Measurements from ENCODE around the gene FTO.

FTO gene

DNA sequence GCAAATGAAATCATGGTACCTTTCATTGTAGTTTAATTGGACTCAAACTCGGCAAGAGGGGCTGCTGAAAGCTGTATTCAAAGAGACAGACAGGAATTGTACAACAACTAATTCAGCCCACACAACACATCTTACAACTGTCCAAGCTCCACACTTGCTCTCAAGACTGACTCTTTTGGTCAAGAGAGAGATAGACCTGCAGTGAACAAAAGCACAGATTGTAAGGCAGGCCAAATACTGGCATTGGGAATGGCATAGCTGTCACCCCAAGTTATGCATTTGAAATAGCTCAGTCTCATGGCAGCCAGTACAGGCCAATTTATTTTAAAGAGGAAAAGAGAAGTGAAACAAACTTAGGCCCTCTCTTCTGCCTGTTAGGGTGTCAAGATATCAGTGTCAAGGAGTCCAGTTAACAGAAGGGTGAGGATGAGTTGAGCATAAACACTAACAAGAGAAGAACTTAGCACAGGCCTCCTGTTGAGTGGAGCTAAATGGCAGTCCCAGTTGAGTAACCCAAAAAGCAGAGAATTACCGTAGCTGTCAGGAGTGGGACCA, 366.9 kb downstream of the FTO start:
- DNase-seq (ENCODE audit: low read depth, low spot score), result no peak
- H3K4me3 ChIP-seq (ENCODE audit: low read length), result no peak overlapping the region

DNA sequence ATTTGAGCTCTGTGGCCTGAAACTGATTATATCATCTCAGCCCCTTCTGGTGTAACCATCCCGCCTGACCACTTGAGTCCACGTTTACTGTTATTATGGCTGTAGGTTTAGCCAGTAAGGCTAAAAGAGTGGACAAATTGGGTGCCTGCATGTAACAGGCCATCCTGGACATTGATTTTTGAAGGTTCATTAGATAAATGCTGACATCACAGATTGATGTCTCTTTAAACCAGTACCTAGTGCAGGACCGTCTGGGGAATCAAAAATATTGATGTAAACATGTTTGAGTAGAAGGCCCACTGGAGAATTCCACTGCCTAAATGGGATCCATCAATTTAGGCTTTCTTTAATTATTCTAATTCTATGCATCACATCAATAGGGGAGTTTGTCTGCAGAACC, 367.6 kb downstream of the FTO start:
- H3K4me3 ChIP-seq (ENCODE audit: low read length), result no peak overlapping the region

GRCh38 chr16:54072237-54072636, 368.3 kb downstream of the FTO start:
- DNase-seq (ENCODE audit: low read depth, low spot score), result no peak
- no peak overlapping the region for H3K4me3 ChIP-seq (ENCODE audit: low read length)

More for the DNA sequence above, 367.6 kb downstream of the FTO start:
- DNase-seq (ENCODE audit: low read depth, low spot score), result no peak

DNA sequence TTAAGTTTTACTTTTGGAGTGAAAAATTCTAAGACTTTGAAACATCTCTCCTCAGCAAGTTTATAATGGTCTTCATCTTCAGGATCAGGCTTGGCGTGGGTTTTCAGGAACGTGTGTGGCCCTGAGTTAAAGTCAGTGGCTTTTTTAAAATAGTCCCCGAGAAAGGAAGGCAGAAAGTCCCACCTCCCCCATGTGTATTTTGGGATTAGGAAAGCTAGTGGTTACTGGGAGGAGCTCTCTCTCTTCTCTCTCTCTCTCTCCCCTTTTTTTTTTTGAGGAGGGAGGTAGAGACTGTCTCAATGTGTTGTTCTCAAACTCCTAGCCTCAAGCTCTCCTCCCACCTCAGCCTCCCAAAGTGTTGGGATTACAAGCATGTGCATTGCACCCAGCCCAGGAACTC, 369.4 kb downstream of the FTO start:
- H3K4me3 ChIP-seq (ENCODE audit: low read length), result no peak overlapping the region
- no peak for DNase-seq (ENCODE audit: low read depth, low spot score)

DNA sequence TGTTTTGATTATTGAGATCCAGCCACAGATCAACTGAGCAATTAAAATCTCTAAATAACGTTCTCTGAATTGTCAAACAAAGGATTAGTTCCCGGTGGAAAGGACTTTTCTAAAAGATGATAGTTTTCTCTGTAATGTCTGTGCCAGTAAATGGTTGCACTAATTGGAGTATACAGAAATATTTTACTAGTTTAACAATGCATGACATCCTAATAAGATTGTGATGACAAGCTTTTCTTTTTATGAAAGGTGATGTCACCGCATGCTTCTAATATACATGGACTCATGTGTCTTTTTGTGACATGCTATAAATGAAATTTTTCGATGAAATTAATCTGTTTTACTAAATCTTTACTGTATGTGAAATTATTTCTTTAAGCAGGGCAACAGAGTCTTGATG, 371.5 kb downstream of the FTO start:
- no peak overlapping the region for H3K4me3 ChIP-seq (ENCODE audit: low read length)
- DNase-seq (ENCODE audit: low read depth, low spot score), result no peak

DNA sequence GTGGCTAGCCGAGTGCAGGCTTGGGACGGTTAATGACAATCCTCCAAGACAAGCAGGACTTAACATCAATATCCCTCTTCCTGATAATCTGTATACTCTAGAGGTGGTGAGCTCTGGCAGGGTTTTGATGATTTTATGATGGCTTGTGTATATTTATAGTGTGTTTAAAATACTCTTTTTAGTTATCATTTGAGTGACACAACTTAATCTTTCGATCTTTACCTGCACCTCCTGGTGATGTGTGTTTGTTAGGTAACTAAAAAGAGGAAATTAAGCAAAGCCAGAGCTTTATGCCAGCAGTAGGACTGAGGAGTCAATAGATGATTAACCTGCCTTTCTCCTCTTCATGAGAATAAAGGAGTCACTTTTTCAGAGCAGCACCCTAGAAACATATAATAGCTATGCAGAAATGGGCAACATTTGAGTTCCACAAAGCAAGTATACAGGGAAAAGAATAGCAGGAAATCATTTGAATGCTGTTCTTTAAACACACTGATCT, 372.1 kb downstream of the FTO start:
- DNase-seq (ENCODE audit: low read depth, low spot score), result no peak

DNA sequence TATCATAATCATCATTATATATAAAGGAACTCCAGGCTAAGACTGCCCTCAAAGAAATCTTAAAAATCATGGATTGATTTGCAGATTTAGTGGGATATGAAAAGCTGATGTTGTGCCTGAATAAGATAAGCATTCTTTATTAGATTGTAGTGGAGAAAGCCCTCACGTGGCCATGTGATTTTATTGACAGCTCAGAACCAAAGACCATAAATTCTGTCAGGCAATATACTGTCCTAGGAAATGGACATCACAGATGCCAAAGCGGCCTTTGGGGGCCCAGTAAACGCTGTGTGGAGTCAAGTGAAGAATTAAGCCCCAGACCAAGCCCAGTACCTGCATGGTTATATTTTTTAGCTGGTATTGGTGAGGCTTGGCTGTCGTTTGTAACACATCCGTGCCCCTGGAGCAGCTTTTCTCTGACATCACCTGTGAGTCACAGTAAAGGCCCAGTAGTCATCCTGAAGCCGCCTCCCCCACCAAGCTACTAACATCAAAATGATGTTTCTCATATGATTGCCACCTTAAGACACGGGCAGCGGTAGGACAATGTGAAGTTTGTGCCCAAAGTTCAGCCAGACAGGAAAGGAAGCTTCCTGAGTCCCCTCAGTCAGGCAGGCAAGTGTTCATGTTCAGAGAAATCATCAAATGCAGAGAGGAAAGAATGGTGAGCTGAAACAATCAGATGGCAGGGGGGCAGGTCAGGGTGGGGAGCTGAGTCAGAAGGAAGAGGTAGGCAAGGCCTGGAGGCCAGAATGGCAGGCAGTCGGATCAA, 373.3 kb downstream of the FTO start:
- H3K4me3 ChIP-seq (ENCODE audit: low read length), result no peak overlapping the region
- DNase-seq (ENCODE audit: low read depth, low spot score), result no peak

More for the DNA sequence above, 372.1 kb downstream of the FTO start:
- H3K4me3 ChIP-seq (ENCODE audit: low read length), result no peak overlapping the region

GRCh38 chr16:54080524-54081008, 376.6 kb downstream of the FTO start:
- H3K4me3 ChIP-seq (ENCODE audit: low read length), result no peak overlapping the region
- DNase-seq (ENCODE audit: low read depth, low spot score), result no peak

GRCh38 chr16:54086791-54087190, 382.8 kb downstream of the FTO start:
- H3K4me3 ChIP-seq (ENCODE audit: low read length), result no peak overlapping the region
- DNase-seq (ENCODE audit: low read depth, low spot score), result no peak

DNA sequence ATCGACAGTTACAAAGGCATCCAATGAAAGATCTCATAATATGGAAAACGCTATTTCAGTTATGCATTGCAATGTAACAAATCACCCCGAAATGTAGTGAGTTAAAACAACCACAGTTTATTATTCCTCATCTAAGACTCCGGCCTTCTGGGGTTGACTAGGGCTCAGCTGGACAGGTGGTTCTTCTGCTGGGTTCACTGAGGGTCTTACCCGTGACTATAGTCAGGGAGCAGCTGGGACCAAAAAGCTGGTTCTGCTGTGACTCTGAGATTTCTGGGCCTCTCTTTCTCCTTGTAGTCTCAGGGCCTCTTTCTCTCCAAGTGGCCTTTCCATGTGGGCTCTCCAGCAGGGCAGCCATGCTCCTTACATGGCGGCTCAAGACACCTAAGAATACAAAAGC, 386.6 kb downstream of the FTO start:
- no peak for DNase-seq (ENCODE audit: low read depth, low spot score)
- H3K4me3 ChIP-seq (ENCODE audit: low read length), result no peak overlapping the region

- DNase-seq (ENCODE audit: low read depth, low spot score), result no peak
- no peak overlapping the region for H3K4me3 ChIP-seq (ENCODE audit: low read length)
Observed at GRCh38 chr16:54093281-54093680, 389.3 kb downstream of the FTO start.

DNA sequence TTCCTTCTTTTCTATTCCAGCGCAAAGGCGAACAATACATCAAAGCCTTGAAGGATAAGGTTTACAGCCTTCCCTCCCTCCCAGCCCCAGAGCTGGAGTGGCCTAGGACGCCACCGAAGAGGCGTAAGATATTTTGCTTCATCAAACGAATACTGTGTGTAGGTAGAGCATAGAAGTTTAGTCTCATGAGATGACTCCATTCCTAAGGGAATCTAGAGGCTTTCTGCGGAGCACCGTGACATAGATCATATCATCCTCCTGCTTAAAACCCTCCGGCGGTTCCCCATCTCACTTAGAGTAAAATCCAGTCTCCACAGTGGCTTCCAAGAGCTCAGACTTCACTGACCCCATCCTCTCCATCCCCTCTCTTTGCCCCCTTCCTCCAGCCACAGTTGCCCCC, 390.7 kb downstream of the FTO start:
- no peak overlapping the region for H3K4me3 ChIP-seq (ENCODE audit: low read length)
- DNase-seq (ENCODE audit: low read depth, low spot score), result no peak

DNA sequence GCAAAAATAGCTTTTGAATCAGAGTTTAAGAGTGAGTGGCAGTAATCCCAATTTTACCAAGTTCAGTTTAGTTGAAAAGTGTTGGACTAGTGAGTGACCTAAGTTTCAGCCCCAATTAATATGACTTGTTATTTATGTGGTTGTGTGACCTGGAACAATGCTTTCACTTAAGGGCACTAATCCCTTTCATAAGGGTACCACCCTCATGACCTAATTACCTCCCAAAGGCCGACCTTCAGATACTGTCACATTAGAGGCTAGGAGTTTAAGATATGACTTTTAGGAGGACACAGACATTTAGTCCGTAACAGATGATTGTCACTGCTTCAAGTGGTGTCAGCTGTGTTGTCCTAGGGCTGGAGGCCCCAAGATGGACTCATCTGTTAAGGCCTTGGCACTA, 392.7 kb downstream of the FTO start:
- DNase-seq (ENCODE audit: low read depth, low spot score), result no peak
- no peak overlapping the region for H3K4me3 ChIP-seq (ENCODE audit: low read length)

GRCh38 chr16:54097774-54098173, 393.8 kb downstream of the FTO start:
- DNase-seq (ENCODE audit: low read depth, low spot score), result no peak
- H3K4me3 ChIP-seq (ENCODE audit: low read length), result no peak overlapping the region

- H3K4me3 ChIP-seq (ENCODE audit: low read length), result no peak overlapping the region
- no peak for DNase-seq (ENCODE audit: low read depth, low spot score)
Observed at GRCh38 chr16:54098247-54098646, 394.3 kb downstream of the FTO start.

DNA sequence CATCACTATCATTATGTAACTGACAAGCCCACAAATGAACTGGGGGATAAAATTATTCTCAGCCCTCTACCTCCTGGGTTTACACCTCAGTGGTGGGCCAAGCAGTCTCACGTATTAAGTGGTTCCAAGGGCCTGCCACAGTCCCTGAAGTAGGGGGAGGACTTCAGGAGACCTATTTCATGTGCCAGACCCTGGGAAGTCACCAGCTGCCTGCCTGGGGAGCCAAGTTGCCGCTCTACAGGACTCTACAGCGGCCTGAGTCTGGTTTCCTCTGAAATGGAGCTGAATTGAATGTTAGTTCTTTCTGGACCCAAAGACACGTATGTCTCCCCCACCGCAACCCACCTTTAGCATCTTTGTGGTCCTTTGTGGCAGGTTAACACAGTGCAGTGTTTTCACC, 395.7 kb downstream of the FTO start:
- DNase-seq (ENCODE audit: low read depth, low spot score), result no peak
- H3K4me3 ChIP-seq (ENCODE audit: low read length), result no peak overlapping the region

- DNase-seq (ENCODE audit: low read depth, low spot score), result no peak
- no peak overlapping the region for H3K4me3 ChIP-seq (ENCODE audit: low read length)
Observed at GRCh38 chr16:54102888-54103866, 399.2 kb downstream of the FTO start.

GRCh38 chr16:54106057-54106456, 402.1 kb downstream of the FTO start:
- no peak for DNase-seq (ENCODE audit: low read depth, low spot score)

DNA sequence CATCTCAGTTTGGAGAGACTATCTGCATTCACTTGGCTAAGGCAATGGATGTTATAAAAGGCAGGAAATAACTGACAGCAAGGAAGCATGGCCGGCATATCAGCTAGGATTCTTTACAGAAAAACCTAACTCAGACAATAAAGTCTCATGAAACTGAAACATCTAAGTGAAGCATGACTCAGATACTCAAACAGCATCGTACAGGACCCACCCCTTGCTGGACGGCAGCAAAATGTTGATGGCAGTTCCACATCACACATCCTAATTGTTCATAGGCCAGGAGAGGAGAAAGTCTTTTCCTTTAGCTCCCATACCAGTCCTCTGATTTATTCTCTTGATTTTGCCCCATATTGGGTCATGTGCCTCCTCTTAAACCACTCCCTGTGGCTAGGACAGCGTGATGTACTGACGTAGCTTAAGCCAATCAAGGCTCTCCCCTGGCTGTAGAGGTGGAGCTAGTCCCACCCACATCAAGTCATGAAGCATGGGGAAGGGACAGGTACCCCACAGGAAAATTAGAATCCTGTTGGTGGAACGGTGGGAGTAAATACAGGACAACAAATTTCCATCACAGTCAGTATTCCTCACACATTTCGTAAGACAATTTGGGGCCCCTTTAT, 403.7 kb downstream of the FTO start:
- DNase-seq (ENCODE audit: low read depth, low spot score), result no peak

More at GRCh38 chr16:54106057-54106456, 402.1 kb downstream of the FTO start:
- H3K4me3 ChIP-seq (ENCODE audit: low read length), result no peak overlapping the region

More for the DNA sequence above, 403.7 kb downstream of the FTO start:
- H3K4me3 ChIP-seq (ENCODE audit: low read length), result no peak overlapping the region
